Esophagus muscularis mucosa (tissue), 4 donors: ENCODE results near the gene SARM1.

Source experiments
- CTCF ChIP-seq, 3 experiments: fragments of 200-600 bp in 2 of 3; fragments of 450-650 bp in 1 of 3; sonication (generic) in 2 of 3; IDR thresholded peaks; one replicate each; pipeline ENCODE4 v1.5.1; 2017 to 2019; ENCODE audit warnings: antibody characterized with exemption in 3 of 3, mild to moderate bottlenecking in 2 of 3, moderate library complexity in 1 of 3
- EP300 ChIP-seq: sonication (generic); formaldehyde crosslinking; IDR thresholded peaks from one replicate; pipeline ENCODE4 v1.6.1; 2017; ENCODE audit warnings: antibody characterized with exemption
- POLR2AphosphoS5 ChIP-seq, 2 donors: sonication (generic); formaldehyde crosslinking; IDR thresholded peaks; one replicate each; pipeline ENCODE4 v1.6.1; 2017; ENCODE audit warnings: antibody characterized with exemption in 2 of 2

- no peak for TF ChIP-seq POLR2AphosphoS5 (IDR thresholded peaks at IDR 0.05)
- TF ChIP-seq CTCF (IDR thresholded peaks at IDR 0.05), result no peak
- no peak for TF ChIP-seq EP300
Measured at GRCh38 chr17:28340374-28340773, 31.1 kb upstream of the SARM1 start.
